Rectal smooth muscle tissue (tissue), 1 donor: ENCODE results near the gene APOC3.

ENCODE experiments used
- H3K27ac ChIP-seq: one replicate; pipeline ENCODE4 v1.7.0; 2013; ENCODE audit warnings: low read depth, low read length, inconsistent platforms
- H3K27me3 ChIP-seq: one replicate; pipeline ENCODE4 v1.7.0; 2013; ENCODE audit warnings: low read length; ENCODE audit not compliant: control insufficient read depth, insufficient read depth
- H3K36me3 ChIP-seq: one replicate; pipeline ENCODE4 v1.7.0; 2013; ENCODE audit warnings: low read length; ENCODE audit not compliant: control insufficient read depth, insufficient read depth
- H3K4me1 ChIP-seq: one replicate; pipeline ENCODE4 v1.7.0; 2013; ENCODE audit warnings: low read length; ENCODE audit not compliant: control insufficient read depth, insufficient read depth
- H3K4me3 ChIP-seq: one replicate; pipeline ENCODE4 v1.7.0; 2013; ENCODE audit warnings: low read length
- H3K9ac ChIP-seq: one replicate; pipeline ENCODE4 v1.7.0; 2013; ENCODE audit warnings: low read length

Gene APOC3

DNA sequence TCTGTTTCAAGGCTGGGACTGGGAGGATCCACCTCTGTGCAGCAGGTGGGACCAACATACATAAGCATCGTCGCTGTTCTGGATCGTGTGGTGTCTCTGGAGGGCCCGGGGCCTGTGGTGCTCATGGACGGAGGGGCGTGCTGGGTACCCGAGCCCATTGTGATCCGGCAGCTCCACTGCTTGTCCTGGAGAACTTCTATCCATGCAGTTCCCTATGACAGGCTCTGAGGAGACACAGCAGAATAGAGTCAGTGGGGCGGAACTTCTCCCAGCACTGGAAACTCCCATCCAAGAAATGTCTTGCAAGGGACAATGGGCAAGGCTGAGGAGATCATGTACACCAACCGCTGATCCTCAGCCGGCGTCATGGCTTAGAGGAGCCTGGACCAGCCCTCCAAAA lies 19.4 kb downstream of the APOC3 start:
- H3K27me3 ChIP-seq = no peaks in the 10 kb centered on the region
- no peak overlapping the region for H3K9ac ChIP-seq
- H3K4me1 ChIP-seq = no peaks in the 10 kb centered on the region
- peaks cover 22% of the 10 kb centered on the region for H3K36me3 ChIP-seq
- H3K27ac ChIP-seq = no peak overlapping the region
- H3K4me3 ChIP-seq = no peak overlapping the region

GRCh38 chr11:116849486-116849885 lies 19.8 kb downstream of the APOC3 start:
- no peaks in the 10 kb centered on the region for H3K4me1 ChIP-seq

GRCh38 chr11:116851626-116852025 lies 21.9 kb downstream of the APOC3 start:
- no peaks in the 10 kb centered on the region for H3K27me3 ChIP-seq
- no peak overlapping the region for H3K4me3 ChIP-seq
- peaks cover 19% of the 10 kb centered on the region for H3K36me3 ChIP-seq
- H3K4me1 ChIP-seq = no peaks in the 10 kb centered on the region
- H3K27ac ChIP-seq = no peak overlapping the region
- H3K9ac ChIP-seq = no peak overlapping the region

More at GRCh38 chr11:116849486-116849885, 19.8 kb downstream of the APOC3 start:
- no peaks in the 10 kb centered on the region for H3K27me3 ChIP-seq
- no peak overlapping the region for H3K27ac ChIP-seq
- H3K9ac ChIP-seq = no peak overlapping the region
- no peak overlapping the region for H3K4me3 ChIP-seq
- peaks cover 22% of the 10 kb centered on the region for H3K36me3 ChIP-seq

DNA sequence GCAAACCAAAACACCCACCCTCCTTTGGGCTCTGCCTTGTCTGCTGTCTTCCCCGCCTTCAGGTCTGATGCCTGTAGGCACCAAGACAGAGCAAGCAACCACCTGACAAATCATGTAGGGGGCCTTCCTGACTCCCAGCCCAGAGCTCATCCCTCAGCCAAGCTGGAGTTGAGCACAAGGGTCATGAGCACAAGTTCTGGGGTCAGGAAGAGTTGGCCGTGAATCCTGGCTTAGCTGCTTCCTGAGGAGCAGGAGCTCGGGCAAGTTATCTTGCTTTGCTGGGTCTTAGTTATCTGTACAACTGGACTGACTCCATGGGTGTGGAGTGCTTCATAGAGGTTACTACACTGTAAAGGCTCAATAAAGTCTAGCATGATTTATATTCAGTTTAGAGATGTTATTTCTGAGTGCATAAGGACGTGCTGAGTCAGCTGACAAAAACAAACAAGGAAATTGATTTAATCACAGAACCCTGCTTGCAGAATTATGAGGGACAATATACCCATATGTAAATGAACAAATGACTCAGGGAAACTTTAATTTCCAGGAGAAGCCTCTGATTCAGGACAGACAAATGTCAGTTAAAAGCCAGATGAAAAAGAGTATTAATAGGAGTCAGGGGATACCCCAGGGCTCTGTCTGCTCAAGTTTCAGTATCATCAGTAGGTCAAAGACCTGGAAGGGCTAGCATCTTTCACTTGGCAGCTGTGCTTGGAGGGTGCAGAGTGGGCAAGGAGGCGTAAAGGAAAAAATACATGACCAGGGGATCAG lies 22.7 kb downstream of the APOC3 start:
- Histone ChIP-seq H3K36me3 (peaks cover 13% of the 10 kb centered on the region), H3K9ac (no peak overlapping the region), H3K4me3 (no peak overlapping the region), H3K27me3 (no peaks in the 10 kb centered on the region), H3K27ac (no peak overlapping the region), H3K4me1 (no peaks in the 10 kb centered on the region)

DNA sequence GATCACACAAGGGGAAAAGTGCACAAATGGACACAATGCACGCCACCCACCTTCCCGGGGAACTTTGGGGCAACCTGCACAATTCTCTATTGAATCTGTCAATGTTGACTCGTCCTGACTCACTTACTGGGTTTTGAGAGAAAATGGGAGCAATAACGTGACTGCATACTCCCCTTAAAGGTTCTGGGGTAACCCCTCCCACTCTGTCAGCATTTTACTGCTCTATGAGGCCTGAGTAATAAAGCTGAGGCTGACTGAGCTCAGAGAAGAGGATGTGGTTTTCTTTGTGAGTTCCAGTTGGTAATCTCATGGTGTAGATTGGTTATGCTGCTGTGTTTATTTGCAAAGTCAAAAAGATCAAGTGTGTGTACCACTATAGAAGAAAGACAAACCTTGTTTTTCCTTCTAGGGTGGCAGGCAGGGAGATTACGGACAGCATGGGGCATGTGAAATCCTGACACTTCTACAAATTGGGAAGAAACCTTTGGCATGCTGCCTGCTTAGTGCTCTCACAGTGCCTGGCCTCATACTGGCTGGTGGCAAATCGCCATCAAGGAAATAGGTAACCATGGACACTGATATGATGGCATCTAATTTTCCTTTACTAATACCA lies 23.9 kb downstream of the APOC3 start:
- no peaks in the 10 kb centered on the region for H3K27me3 ChIP-seq

GRCh38 chr11:116855413-116855812 lies 25.7 kb downstream of the APOC3 start:
- H3K9ac ChIP-seq = no peak overlapping the region
- H3K36me3 ChIP-seq = peaks cover 24% of the 10 kb centered on the region
- no peak overlapping the region for H3K4me3 ChIP-seq
- no peak overlapping the region for H3K27ac ChIP-seq
- no peaks in the 10 kb centered on the region for H3K4me1 ChIP-seq
- no peaks in the 10 kb centered on the region for H3K27me3 ChIP-seq

More for the DNA sequence above, 23.9 kb downstream of the APOC3 start:
- no peak overlapping the region for H3K27ac ChIP-seq
- H3K9ac ChIP-seq = no peak overlapping the region
- H3K4me3 ChIP-seq = no peak overlapping the region
- H3K36me3 ChIP-seq = peaks cover 21% of the 10 kb centered on the region
- no peaks in the 10 kb centered on the region for H3K4me1 ChIP-seq

- Histone ChIP-seq H3K36me3 (peaks cover 31% of the 10 kb centered on the region), H3K9ac (no peak overlapping the region), H3K4me1 (no peaks in the 10 kb centered on the region), H3K27me3 (no peaks in the 10 kb centered on the region), H3K4me3 (no peak overlapping the region), H3K27ac (no peak overlapping the region)
Measured at GRCh38 chr11:116856423-116856822, 26.7 kb downstream of the APOC3 start.

DNA sequence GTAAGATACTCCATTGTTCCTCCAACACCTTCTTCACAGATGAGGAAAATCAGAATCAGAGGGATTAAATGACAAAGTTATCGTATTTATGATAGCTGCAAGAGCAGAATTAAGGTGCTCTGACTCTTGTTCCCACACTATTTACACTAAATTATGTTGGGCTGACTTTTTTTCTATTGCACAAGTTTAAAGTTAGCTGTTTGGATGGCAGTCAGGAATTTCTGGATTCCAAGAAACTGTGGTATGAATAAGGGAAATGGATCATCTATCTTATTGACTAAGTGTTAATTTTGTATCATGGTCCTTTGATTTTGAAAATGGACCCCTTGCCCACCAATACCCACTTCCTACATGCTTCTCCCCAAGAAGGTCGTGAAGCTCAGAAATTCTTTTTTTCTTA lies 27.6 kb downstream of the APOC3 start:
- peaks cover 40% of the 10 kb centered on the region for H3K36me3 ChIP-seq
- H3K9ac ChIP-seq = no peak overlapping the region
- no peak overlapping the region for H3K27ac ChIP-seq
- no peaks in the 10 kb centered on the region for H3K27me3 ChIP-seq
- no peaks in the 10 kb centered on the region for H3K4me1 ChIP-seq
- H3K4me3 ChIP-seq = no peak overlapping the region

DNA sequence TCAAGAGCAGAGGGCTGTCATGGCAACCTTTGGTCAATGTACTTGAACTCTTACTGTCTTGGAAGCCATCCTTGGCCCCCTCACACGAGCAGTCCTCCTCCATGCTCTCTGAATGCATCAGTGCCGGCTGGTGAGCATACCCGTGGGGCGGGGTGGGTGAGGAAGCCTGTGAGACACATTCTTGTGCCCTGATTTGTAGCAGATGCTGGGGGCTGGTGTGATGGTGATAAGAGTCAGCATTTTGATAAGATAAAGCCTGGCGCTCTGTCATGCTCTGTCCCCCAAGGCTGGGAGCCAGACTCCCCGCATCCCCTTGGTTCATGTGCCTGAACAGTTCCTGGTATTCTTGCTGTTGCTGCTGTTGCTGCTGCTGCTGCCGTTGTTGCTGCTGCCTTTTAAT lies 28.2 kb downstream of the APOC3 start:
- no peak overlapping the region for H3K9ac ChIP-seq
- peaks cover 44% of the 10 kb centered on the region for H3K36me3 ChIP-seq
- H3K4me3 ChIP-seq = no peak overlapping the region
- no peaks in the 10 kb centered on the region for H3K27me3 ChIP-seq
- H3K27ac ChIP-seq = no peak overlapping the region
- H3K4me1 ChIP-seq = no peaks in the 10 kb centered on the region

GRCh38 chr11:116859175-116859574 lies 29.5 kb downstream of the APOC3 start:
- no peak overlapping the region for H3K4me3 ChIP-seq
- H3K36me3 ChIP-seq = peaks cover 52% of the 10 kb centered on the region
- H3K27me3 ChIP-seq = no peaks in the 10 kb centered on the region
- H3K9ac ChIP-seq = no peak overlapping the region
- no peaks in the 10 kb centered on the region for H3K4me1 ChIP-seq
- no peak overlapping the region for H3K27ac ChIP-seq

DNA sequence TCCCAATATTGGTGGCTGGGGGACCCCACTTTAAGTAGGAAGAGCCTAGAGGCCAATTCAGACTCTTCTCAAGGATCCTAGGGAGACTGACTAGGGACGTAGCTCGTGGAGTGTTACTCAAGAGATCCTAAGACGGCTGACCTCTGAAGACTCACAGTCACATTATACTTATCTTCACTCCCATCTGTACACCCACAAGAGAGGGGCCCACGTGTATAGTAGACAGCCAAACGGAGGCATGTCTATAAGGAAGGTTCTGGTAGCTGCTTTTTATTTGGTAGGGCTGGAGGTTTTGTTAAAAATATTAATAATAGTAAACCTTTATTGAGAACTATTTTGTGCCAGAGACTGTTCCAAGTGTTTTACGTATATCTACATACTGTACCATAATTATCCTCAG lies 30.6 kb downstream of the APOC3 start:
- Histone ChIP-seq H3K4me3 (no peak overlapping the region), H3K36me3 (peaks cover 56% of the 10 kb centered on the region), H3K27ac (no peak overlapping the region)

GRCh38 chr11:116861539-116861938 lies 31.8 kb downstream of the APOC3 start:
- Histone ChIP-seq H3K9ac (no peak overlapping the region), H3K4me1 (no peaks in the 10 kb centered on the region), H3K4me3 (no peak overlapping the region), H3K27ac (no peak overlapping the region), H3K36me3 (peaks cover 54% of the 10 kb centered on the region), H3K27me3 (no peaks in the 10 kb centered on the region)

More for the DNA sequence above, 30.6 kb downstream of the APOC3 start:
- Histone ChIP-seq H3K4me1 (no peaks in the 10 kb centered on the region), H3K27me3 (no peaks in the 10 kb centered on the region), H3K9ac (no peak overlapping the region)

DNA sequence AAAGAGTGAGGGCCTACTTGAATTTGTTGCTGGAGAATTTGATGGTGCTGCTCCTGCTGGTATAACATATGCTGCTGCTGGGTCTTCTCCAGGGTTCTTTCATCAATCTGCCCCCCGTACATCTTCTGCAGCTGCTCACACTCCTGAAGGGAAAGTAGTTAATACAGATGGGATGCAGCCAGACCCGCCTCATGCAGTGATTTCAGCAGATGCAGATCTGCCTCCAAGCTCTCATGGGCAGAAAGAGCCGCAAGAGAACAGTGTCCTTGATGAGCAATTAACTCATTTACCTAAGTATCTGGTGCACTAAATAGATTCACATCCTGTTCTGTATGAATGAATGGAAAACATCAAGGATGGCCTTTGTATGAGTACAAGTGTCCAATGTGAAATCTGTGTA lies 32.5 kb downstream of the APOC3 start:
- H3K4me1 ChIP-seq = no peaks in the 10 kb centered on the region
- peaks cover 58% of the 10 kb centered on the region for H3K36me3 ChIP-seq
- no peak overlapping the region for H3K4me3 ChIP-seq
- no peaks in the 10 kb centered on the region for H3K27me3 ChIP-seq
- H3K9ac ChIP-seq = no peak overlapping the region
- H3K27ac ChIP-seq = no peak overlapping the region
